CD4-positive, alpha-beta memory T cell (primary cell): ENCODE measurements around the gene IL20RB. TPM values are rescaled to one million over a fixed set of nuclear protein-coding genes. Genes with fewer than 3 reads are reported as not detected.
A peak's percentile ranks its signal among the peaks of the same experiment; 100 is the strongest.

Experiments used
- CTCF ChIA-PET: fragments of 350-600 bp; sonication (Branson Sonifier 250); formaldehyde crosslinking; loops from one replicate; lab custom pipeline; 2021; ENCODE audit warnings: inconsistent platforms; ENCODE audit not compliant: partially characterized antibody; lab: Charles Lee
- POLR2A ChIA-PET: fragments of 350-600 bp; sonication (Branson Sonifier 250); formaldehyde crosslinking; loops from one replicate; lab custom pipeline; 2021; ENCODE audit not compliant: partially characterized antibody; lab: Charles Lee
- DNase-seq, 5 donors: peaks; one replicate each; pipeline versions ENCODE4 v3.0.0 to v3.0.0-alpha.2; 2020 to 2022; ENCODE audit warnings: mixed read lengths in 1 of 5
- H3K27ac ChIP-seq: one replicate; pipeline ENCODE4 v1.7.0; 2013; ENCODE audit warnings: low read depth, low read length
- H3K27me3 ChIP-seq: 2 replicates; pipeline ENCODE4 v1.7.0; 2013; ENCODE audit warnings: mild to moderate bottlenecking, low read length, moderate library complexity; ENCODE audit not compliant: insufficient read depth
- H3K36me3 ChIP-seq: 2 replicates; pipeline ENCODE4 v1.7.0; 2013; ENCODE audit warnings: mild to moderate bottlenecking, low read length, moderate library complexity; ENCODE audit not compliant: insufficient read depth
- H3K4me1 ChIP-seq: 2 replicates; pipeline ENCODE4 v1.7.0; 2013; ENCODE audit warnings: mild to moderate bottlenecking, low read length, moderate library complexity; ENCODE audit not compliant: insufficient read depth
- H3K4me3 ChIP-seq, 2 donors: one replicate each; pipeline ENCODE4 v1.7.0; 2013; ENCODE audit warnings: low read length in 2 of 2, mild to moderate bottlenecking in 1 of 2
- H3K9me3 ChIP-seq, 2 donors: one replicate each; pipeline ENCODE4 v1.7.0; 2013; ENCODE audit warnings: low read length in 2 of 2, control low read depth in 1 of 2; ENCODE audit not compliant: control insufficient read depth in 1 of 2
- H3K27ac Mint-ChIP-seq, 7 donors: one replicate each; pipeline ENCODE4 v1.8.0; 2020 to 2021; ENCODE audit warnings: mixed read lengths in 7 of 7, mild to moderate bottlenecking in 6 of 7, inconsistent platforms in 3 of 7, moderate library complexity in 3 of 7
- H3K27me3 Mint-ChIP-seq, 2 donors: one replicate each; pipeline ENCODE4 v1.8.0; 2020 to 2021; ENCODE audit warnings: mixed read lengths in 2 of 2
- H3K36me3 Mint-ChIP-seq, 2 donors: one replicate each; pipeline ENCODE4 v1.8.0; 2020 to 2021; ENCODE audit warnings: mixed read lengths in 2 of 2, inconsistent platforms in 1 of 2, mild to moderate bottlenecking in 1 of 2
- H3K4me1 Mint-ChIP-seq, 4 donors: one replicate each; pipeline ENCODE4 v1.8.0; 2020 to 2021; ENCODE audit warnings: mixed read lengths in 4 of 4, mild to moderate bottlenecking in 1 of 4
- H3K4me3 Mint-ChIP-seq, 8 donors: one replicate each; pipeline ENCODE4 v1.8.0; 2020 to 2021; ENCODE audit warnings: mixed read lengths in 8 of 8, mild to moderate bottlenecking in 7 of 8, moderate library complexity in 6 of 8, inconsistent platforms in 3 of 8
- H3K9me3 Mint-ChIP-seq, 8 donors: one replicate each; pipeline ENCODE4 v1.8.0; 2020 to 2021; ENCODE audit warnings: mixed read lengths in 8 of 8, mild to moderate bottlenecking in 5 of 8, inconsistent platforms in 3 of 8, moderate library complexity in 1 of 8
- intact Hi-C: fragments of 100-400 bp; cut with micrococcal nuclease; formaldehyde crosslinking; loops from one replicate; pipeline ENCODE4 v1.15.1; 2023
- polyA plus RNA-seq, 2 donors: library from polyadenylated mRNA; unstranded; fragments of 300-500 nt; fragmentation: Illumina TruSeq; gene quantifications; one replicate each; pipeline ENCODE4 v1.2.3, GENCODE V29; 2021
- total RNA-seq, 2 experiments: library from RNA; stranded (reverse); gene quantifications; one replicate each; pipeline ENCODE4 v1.2.3, GENCODE V29; 2021

IL20RB gene, protein sequence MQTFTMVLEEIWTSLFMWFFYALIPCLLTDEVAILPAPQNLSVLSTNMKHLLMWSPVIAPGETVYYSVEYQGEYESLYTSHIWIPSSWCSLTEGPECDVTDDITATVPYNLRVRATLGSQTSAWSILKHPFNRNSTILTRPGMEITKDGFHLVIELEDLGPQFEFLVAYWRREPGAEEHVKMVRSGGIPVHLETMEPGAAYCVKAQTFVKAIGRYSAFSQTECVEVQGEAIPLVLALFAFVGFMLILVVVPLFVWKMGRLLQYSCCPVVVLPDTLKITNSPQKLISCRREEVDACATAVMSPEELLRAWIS
- total RNA-seq (1 to 10 TPM; 1.5 to 2.7 TPM), polyA plus RNA-seq (1 to 10 TPM in 1 of 2 donors, not detected in 1; 1.4 TPM)

DNA sequence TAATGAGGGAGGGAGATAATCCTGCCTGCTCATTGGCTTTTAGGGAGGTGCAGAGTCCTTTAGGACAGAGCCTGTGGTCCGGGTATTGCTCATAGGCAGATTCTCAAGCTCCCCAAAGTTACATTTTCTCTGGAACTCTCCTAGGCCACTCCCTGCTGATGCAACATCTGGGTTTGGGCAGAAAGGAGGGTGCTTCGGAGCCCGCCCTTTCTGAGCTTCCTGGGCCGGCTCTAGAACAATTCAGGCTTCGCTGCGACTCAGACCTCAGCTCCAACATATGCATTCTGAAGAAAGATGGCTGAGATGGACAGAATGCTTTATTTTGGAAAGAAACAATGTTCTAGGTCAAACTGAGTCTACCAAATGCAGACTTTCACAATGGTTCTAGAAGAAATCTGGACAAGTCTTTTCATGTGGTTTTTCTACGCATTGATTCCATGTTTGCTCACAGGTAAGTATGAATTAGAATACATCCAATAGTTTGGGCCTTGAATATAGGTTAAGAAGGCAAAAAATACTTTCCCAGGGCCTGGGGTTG is at the start of gene IL20RB:
TSS of gene IL20RB (plus strand) at position 233 of the 538 bp plus-strand sequence. CDS start at position 364, 131 bp downstream.
- Histone ChIP-seq H3K9me3 (no peaks in the 10 kb centered on the region), H3K36me3 (no peaks in the 10 kb centered on the region), H3K27me3 (no peaks in the 10 kb centered on the region), H3K27ac (no peak within 1 kb of the TSS), H3K4me1 (peaks cover 15% of the 10 kb centered on the region), H3K4me3 (no peak within 1 kb of the TSS)
- H3K4me1 Mint-ChIP-seq = peaks cover 11 to 24% (median 20%) of the 10 kb centered on the region in 4 donors
- POLR2A ChIA-PET = interaction anchor here (0.7 to 2.9 kb wide), 2 partner anchors 96 to 205 kb away, joined by 3 to 8 read pairs; partner anchors contain the start of genes NCK1 and STAG1
- H3K27me3 Mint-ChIP-seq = no peaks in the 10 kb centered on the region
- CTCF ChIA-PET = interaction anchor here (1.2 kb wide), 1 partner anchor 566 kb away, joined by 3 read pairs; no protein-coding TSS in a partner anchor
- peak in 1 of 5 donors; percentile 29 for DNase-seq
- no peak within 1 kb of the TSS for H3K4me3 Mint-ChIP-seq
- H3K36me3 Mint-ChIP-seq = no peaks in the 10 kb centered on the region
- intact Hi-C loops = no loop called here
- H3K9me3 Mint-ChIP-seq = peaks cover 0 to 2% (median 0%) of the 10 kb centered on the region in 8 donors
- H3K27ac Mint-ChIP-seq = peak within 1 kb of the TSS in 1 of 7 donors; percentile 76

DNA sequence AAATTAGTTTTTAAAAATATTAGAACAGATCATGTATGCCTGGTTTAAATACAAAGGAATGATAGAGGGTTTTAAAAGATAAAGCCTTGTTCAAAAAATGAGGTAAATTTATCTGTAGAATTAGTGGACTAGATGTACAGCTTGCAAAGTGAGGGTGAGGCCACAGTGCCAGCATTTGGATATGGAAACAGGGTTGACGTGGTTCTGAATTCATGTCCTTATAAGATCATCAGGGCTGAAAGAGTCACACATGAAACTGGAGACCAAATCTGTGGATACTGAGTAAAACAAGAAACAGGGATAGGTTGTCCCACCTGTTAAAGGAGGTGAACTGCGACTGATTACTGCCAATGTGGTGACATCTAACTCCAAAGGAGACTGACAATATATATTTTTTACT is 49.5 kb upstream of the IL20RB start:
- peaks cover 63 to 77% (median 70%) of the 10 kb centered on the region in 4 donors for H3K4me1 Mint-ChIP-seq
- Histone ChIP-seq H3K27ac (no peak overlapping the region), H3K36me3 (no peaks in the 10 kb centered on the region), H3K4me3 (no peak overlapping the region), H3K27me3 (no peaks in the 10 kb centered on the region), H3K9me3 (peaks cover 0 to 8% of the 10 kb centered on the region in 2 donors), H3K4me1 (peaks cover 77% of the 10 kb centered on the region)
- no peak for DNase-seq
- POLR2A ChIA-PET = interaction anchor here (1.7 to 3.1 kb wide), 2 partner anchors 9 to 47 kb away, joined by 4 to 39 read pairs; partner anchors contain the start of gene NCK1
- CTCF ChIA-PET = interaction anchor here (1.6 kb wide), 1 partner anchor 10 kb away, joined by 3 read pairs; no protein-coding TSS in a partner anchor
- peak overlapping the region in 6 of 7 donors; percentile 5 to 90 (median 64) for H3K27ac Mint-ChIP-seq
- H3K36me3 Mint-ChIP-seq = peaks cover 21 to 31% of the 10 kb centered on the region in 2 donors
- H3K27me3 Mint-ChIP-seq = no peaks in the 10 kb centered on the region
- peak overlapping the region in 3 of 8 donors; percentile 34 to 53 (median 43) for H3K4me3 Mint-ChIP-seq
- intact Hi-C loops = no loop called here
- H3K9me3 Mint-ChIP-seq = peaks cover 0 to 30% (median 12%) of the 10 kb centered on the region in 8 donors

DNA sequence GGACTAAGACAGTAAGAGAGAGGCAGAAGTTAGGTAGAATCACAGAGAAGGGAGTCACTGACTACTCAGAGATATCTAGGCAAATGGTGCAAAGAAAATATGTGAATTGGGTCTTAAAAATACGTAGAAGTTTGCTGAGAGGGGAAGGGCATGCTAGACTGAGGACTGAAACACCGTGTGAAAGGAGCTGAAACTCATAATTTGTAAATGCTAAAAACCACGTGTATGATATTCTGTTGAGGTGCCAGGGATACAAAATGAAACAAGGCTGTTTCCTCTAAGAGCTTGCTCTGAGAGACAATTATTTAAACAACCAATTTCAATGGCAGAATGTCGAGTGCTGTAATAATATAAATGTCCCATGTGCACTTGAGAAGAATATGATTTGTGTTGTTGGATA is 48.6 kb upstream of the IL20RB start:
- no peaks in the 10 kb centered on the region for H3K27me3 ChIP-seq
- CTCF ChIA-PET = interaction anchor here (1.3 to 1.6 kb wide), 3 partner anchors 9 to 105 kb away, joined by 3 to 4 read pairs (median 4); no protein-coding TSS in a partner anchor
- H3K9me3 ChIP-seq = peaks cover 0 to 3% of the 10 kb centered on the region in 2 donors
- H3K27ac ChIP-seq = peak overlapping the region; percentile 2
- POLR2A ChIA-PET = interaction anchor here (0.7 to 3.1 kb wide), 4 partner anchors 10 to 156 kb away, joined by 3 to 39 read pairs (median 12); partner anchors contain the start of genes NCK1 and STAG1
- Mint-ChIP-seq H3K4me1 (peaks cover 65 to 86% (median 75%) of the 10 kb centered on the region in 4 donors), H3K4me3 (peak overlapping the region; percentile 1 to 67 (median 36)), H3K27ac (peak overlapping the region; percentile 62 to 90 (median 71)), H3K27me3 (no peaks in the 10 kb centered on the region), H3K9me3 (peaks cover 0 to 22% (median 7%) of the 10 kb centered on the region in 8 donors), H3K36me3 (peaks cover 20 to 24% of the 10 kb centered on the region in 2 donors)
- H3K4me3 ChIP-seq = no peak overlapping the region
- peaks cover 84% of the 10 kb centered on the region for H3K4me1 ChIP-seq
- intact Hi-C loops = no loop called here
- H3K36me3 ChIP-seq = no peaks in the 10 kb centered on the region
- DNase-seq = no peak

DNA sequence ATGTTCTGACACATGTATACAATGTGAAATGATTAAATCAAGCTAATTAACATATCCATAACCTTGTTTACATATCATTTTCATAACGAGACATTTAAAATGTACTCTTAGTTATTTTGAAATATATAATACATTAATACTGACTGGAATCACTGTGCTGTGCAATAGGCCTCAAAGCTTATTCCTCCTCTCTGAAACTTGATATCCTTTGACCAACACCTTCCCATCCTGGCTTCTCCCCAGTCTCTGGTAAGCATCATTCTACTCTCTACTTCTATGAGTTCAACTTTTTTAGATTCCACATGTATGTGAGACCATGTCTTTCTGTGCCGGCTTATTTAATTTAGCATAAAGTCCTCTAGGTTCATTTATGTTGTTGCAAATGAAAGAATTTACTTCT is 47.1 kb upstream of the IL20RB start:
- H3K4me1 Mint-ChIP-seq = peaks cover 73 to 96% (median 85%) of the 10 kb centered on the region in 4 donors
- H3K27ac Mint-ChIP-seq = peak overlapping the region in 2 of 7 donors; percentile 10 to 65
- peaks cover 0 to 7% (median 0%) of the 10 kb centered on the region in 8 donors for H3K9me3 Mint-ChIP-seq
- Histone ChIP-seq H3K9me3 (no peaks in the 10 kb centered on the region), H3K4me1 (peaks cover 93% of the 10 kb centered on the region), H3K4me3 (no peak overlapping the region), H3K27me3 (no peaks in the 10 kb centered on the region), H3K36me3 (no peaks in the 10 kb centered on the region), H3K27ac (no peak overlapping the region)
- H3K4me3 Mint-ChIP-seq = peak overlapping the region in 1 of 8 donors; percentile 55
- ChIA-PET CTCF (interaction anchor here (1.1 to 1.5 kb wide), 5 partner anchors 14 to 103 kb away, joined by 4 to 5 read pairs (median 4); partner anchors contain the start of gene NCK1), POLR2A (interaction anchor here (0.9 to 3.1 kb wide), 7 partner anchors 8 to 714 kb away, joined by 3 to 39 read pairs (median 4); partner anchors contain the start of genes MSL2, NCK1 and STAG1)
- H3K27me3 Mint-ChIP-seq = no peaks in the 10 kb centered on the region
- DNase-seq = no peak
- intact Hi-C loops = no loop called here
- H3K36me3 Mint-ChIP-seq = peaks cover 18 to 20% of the 10 kb centered on the region in 2 donors

DNA sequence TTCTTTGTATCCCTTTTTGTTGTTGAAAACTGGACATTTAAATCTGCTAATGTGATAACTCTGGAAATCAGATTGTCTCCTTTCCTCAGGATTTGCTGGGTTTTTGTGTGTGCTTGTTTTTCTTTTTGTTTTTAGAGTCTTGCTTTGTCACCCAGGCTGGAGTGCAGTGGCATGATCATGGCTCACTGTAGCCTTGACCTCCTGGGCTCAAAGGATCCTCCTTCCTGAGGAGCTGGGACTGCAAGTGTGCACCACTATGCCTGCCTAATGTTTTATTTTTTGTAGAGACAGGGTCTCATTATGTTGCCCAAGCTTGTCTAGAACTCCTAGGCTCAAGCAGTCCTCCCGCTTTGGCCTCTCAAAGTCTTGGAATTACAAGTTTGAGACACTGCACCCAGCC is 44.6 kb upstream of the IL20RB start:
- no peaks in the 10 kb centered on the region for H3K36me3 ChIP-seq
- no peak for DNase-seq
- no peaks in the 10 kb centered on the region for H3K9me3 ChIP-seq
- peaks cover 92% of the 10 kb centered on the region for H3K4me1 ChIP-seq
- ChIA-PET CTCF (interaction anchor here (1.4 kb wide), 1 partner anchor 14 kb away, joined by 4 read pairs; no protein-coding TSS in a partner anchor), POLR2A (no interaction called here)
- H3K27ac Mint-ChIP-seq = peak overlapping the region in 3 of 7 donors; percentile 53 to 75 (median 59)
- no peaks in the 10 kb centered on the region for H3K27me3 Mint-ChIP-seq
- peak overlapping the region in 3 of 8 donors; percentile 22 to 51 (median 22) for H3K4me3 Mint-ChIP-seq
- H3K4me3 ChIP-seq = no peak overlapping the region
- no peak overlapping the region for H3K27ac ChIP-seq
- H3K4me1 Mint-ChIP-seq = peaks cover 66 to 94% (median 81%) of the 10 kb centered on the region in 4 donors
- peaks cover 11 to 16% of the 10 kb centered on the region in 2 donors for H3K36me3 Mint-ChIP-seq
- peaks cover 0 to 3% (median 0%) of the 10 kb centered on the region in 8 donors for H3K9me3 Mint-ChIP-seq
- H3K27me3 ChIP-seq = no peaks in the 10 kb centered on the region
- intact Hi-C loops = no loop called here

DNA sequence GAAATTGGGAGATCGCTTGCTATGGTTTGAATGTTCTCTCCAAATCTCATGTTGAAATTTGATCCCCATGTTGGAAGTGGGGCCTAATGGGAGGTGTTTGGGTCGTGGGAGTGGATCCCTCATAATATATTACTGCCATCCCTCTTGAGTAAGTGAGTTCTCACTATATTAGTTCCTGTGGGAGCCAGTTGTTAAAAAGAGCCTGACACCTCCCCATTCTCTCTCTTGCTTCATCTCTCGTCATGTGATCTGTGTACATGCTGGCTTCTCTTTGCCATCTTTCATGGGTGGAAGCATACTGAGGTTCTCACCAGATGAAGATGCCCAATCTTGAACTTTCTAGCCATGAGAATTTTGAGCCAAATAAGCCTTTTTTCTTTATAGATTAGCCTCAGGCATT is 43.0 kb upstream of the IL20RB start:
- Histone ChIP-seq H3K27ac (no peak overlapping the region), H3K36me3 (no peaks in the 10 kb centered on the region), H3K4me1 (peaks cover 92% of the 10 kb centered on the region), H3K9me3 (no peaks in the 10 kb centered on the region), H3K4me3 (no peak overlapping the region), H3K27me3 (no peaks in the 10 kb centered on the region)
- H3K9me3 Mint-ChIP-seq = peaks cover 0 to 3% (median 0%) of the 10 kb centered on the region in 8 donors
- POLR2A ChIA-PET = no interaction called here
- no peak for DNase-seq
- H3K36me3 Mint-ChIP-seq = peaks cover 11 to 16% of the 10 kb centered on the region in 2 donors
- H3K27me3 Mint-ChIP-seq = no peaks in the 10 kb centered on the region
- intact Hi-C loops = loop anchor here (5.0 kb wide), 1 partner anchor 662 kb away; the partner anchor contains the start of gene PCCB
- CTCF ChIA-PET = interaction anchor here (0.6 to 0.9 kb wide), 2 partner anchors 17 to 162 kb away, joined by 3 to 4 read pairs; partner anchors contain the start of gene STAG1
- H3K27ac Mint-ChIP-seq = peak overlapping the region in 6 of 7 donors; percentile 31 to 79 (median 50)
- peaks cover 63 to 94% (median 80%) of the 10 kb centered on the region in 4 donors for H3K4me1 Mint-ChIP-seq
- peak overlapping the region in 1 of 8 donors; percentile 34 for H3K4me3 Mint-ChIP-seq
